Measurements from ENCODE around the gene SDC1. TPM values are rescaled to one million over a fixed set of nuclear protein-coding genes. Genes with fewer than 3 reads are reported as not detected.
"Not testable (repeated sequence)": the region's sequence is repeated elsewhere in the genome, so short reads cannot be mapped to it uniquely, and the experiment has no call there.

Gene SDC1, protein sequence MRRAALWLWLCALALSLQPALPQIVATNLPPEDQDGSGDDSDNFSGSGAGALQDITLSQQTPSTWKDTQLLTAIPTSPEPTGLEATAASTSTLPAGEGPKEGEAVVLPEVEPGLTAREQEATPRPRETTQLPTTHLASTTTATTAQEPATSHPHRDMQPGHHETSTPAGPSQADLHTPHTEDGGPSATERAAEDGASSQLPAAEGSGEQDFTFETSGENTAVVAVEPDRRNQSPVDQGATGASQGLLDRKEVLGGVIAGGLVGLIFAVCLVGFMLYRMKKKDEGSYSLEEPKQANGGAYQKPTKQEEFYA
- 10 to 100 TPM; 28.3 to 34.5 (median 31.0) TPM for polyA plus RNA-seq (ENCODE audit: insufficient read length in 3 of 3)
- long read RNA-seq, donor 1, partial matches to known transcripts = 0 of 6 reads
- long read RNA-seq, donor 1, other reads (novel, unspliced or antisense) = 0 of 6 reads
- long read RNA-seq, donor 2, transcript SDC1-201 (5 exons, 3,147 nt) = major isoform, 6 of 8 reads
- long read RNA-seq, donor 2, partial matches to known transcripts = 0 of 8 reads
- long read RNA-seq, donor 2, other reads (novel, unspliced or antisense) = 0 of 8 reads
- long read RNA-seq, donor 3, partial matches to known transcripts = 0 of 4 reads
- long read RNA-seq, donor 3, other reads (novel, unspliced or antisense) = 0 of 4 reads
- long read RNA-seq, donor 4, transcript SDC1-201 (5 exons, 3,147 nt) = major isoform, 11 of 15 reads
- long read RNA-seq, donor 4, partial matches to known transcripts = 0 of 15 reads
- long read RNA-seq, donor 4, other reads (novel, unspliced or antisense) = 0 of 15 reads
- long read RNA-seq, donor 5, partial matches to known transcripts = 0 of 5 reads
- long read RNA-seq, donor 5, other reads (novel, unspliced or antisense) = 0 of 5 reads
- long read RNA-seq, donor 6, partial matches to known transcripts = 0 of 7 reads
- long read RNA-seq, donor 6, other reads (novel, unspliced or antisense) = 0 of 7 reads
- long read RNA-seq, donor 7, transcript SDC1-202 (6 exons, 3,291 nt) = minor isoform, 5 of 69 reads
- long read RNA-seq, donor 7, transcript SDC1-201 (5 exons, 3,147 nt) = major isoform, 12 of 69 reads
- long read RNA-seq, donor 7, partial matches to known transcripts = 52 of 69 reads
- long read RNA-seq, donor 7, other reads (novel, unspliced or antisense) = 0 of 69 reads
- long read RNA-seq, donor 8, transcript SDC1-201 (5 exons, 3,147 nt) = major isoform, 5 of 25 reads
- long read RNA-seq, donor 8, partial matches to known transcripts = 18 of 25 reads
- long read RNA-seq, donor 8, other reads (novel, unspliced or antisense) = 0 of 25 reads
- long read RNA-seq, donor 9, transcript SDC1-201 (5 exons, 3,147 nt) = major isoform, 6 of 9 reads
- long read RNA-seq, donor 9, partial matches to known transcripts = 0 of 9 reads
- long read RNA-seq, donor 9, other reads (novel, unspliced or antisense) = 0 of 9 reads
- long read RNA-seq, donor 10, transcript SDC1-201 (5 exons, 3,147 nt) = major isoform, 5 of 6 reads
- long read RNA-seq, donor 10, partial matches to known transcripts = 0 of 6 reads
- long read RNA-seq, donor 10, other reads (novel, unspliced or antisense) = 0 of 6 reads
- long read RNA-seq, donor 11, partial matches to known transcripts = 0 of 3 reads
- long read RNA-seq, donor 11, other reads (novel, unspliced or antisense) = 0 of 3 reads
- long read RNA-seq, donor 12, transcript SDC1-201 (5 exons, 3,147 nt) = major isoform, 8 of 11 reads
- long read RNA-seq, donor 12, partial matches to known transcripts = 0 of 11 reads
- long read RNA-seq, donor 12, other reads (novel, unspliced or antisense) = 0 of 11 reads
- long read RNA-seq, donor 13, partial matches to known transcripts = 14 of 16 reads
- long read RNA-seq, donor 13, other reads (novel, unspliced or antisense) = 0 of 16 reads
- long read RNA-seq, donor 14 = 0 reads
- long read RNA-seq, donor 15, transcript SDC1-202 (6 exons, 3,291 nt) = minor isoform, 6 of 20 reads
- long read RNA-seq, donor 15, transcript SDC1-201 (5 exons, 3,147 nt) = major isoform, 9 of 20 reads
- long read RNA-seq, donor 15, partial matches to known transcripts = 5 of 20 reads
- long read RNA-seq, donor 15, other reads (novel, unspliced or antisense) = 0 of 20 reads
- long read RNA-seq, donor 16, partial matches to known transcripts = 0 of 4 reads
- long read RNA-seq, donor 16, other reads (novel, unspliced or antisense) = 0 of 4 reads

DNA sequence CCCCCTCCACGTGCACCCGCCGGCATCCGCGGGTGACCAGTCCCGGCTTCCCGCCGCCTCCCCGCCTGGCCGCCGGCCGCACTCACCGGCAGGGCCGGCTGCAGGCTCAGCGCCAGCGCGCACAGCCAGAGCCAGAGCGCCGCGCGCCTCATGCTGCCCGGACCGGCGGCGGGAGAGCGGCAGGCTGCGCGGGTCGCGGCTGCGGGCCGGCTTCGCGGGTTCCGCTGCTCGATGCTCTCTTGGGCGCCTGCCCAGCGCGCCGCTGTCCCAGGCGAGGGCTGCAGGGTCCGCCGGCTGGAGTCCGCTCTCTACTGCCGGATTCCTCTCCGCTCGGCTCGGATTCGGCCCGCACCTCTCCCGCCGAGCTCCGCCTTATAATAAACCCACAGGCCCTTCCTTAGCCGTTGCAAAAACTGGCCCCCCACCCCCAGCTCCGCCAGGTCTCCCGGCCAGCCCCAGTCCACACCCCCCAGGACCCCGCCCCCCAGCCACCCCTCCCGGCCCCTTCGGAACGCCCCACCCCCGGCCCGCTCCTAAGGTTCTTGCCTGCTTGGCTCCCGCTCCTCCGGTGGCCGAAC is at the start of gene SDC1:
Gene SDC1, minus strand, starts transcription at position 415 of the 578 bp plus-strand sequence. Its CDS starts 263 bp downstream, at position 152.
- peak; percentile 56 for DNase-seq

- DNase-seq = no peak
Observed at GRCh38 chr2:20273042-20273441, 48.1 kb upstream of the SDC1 start.

DNA sequence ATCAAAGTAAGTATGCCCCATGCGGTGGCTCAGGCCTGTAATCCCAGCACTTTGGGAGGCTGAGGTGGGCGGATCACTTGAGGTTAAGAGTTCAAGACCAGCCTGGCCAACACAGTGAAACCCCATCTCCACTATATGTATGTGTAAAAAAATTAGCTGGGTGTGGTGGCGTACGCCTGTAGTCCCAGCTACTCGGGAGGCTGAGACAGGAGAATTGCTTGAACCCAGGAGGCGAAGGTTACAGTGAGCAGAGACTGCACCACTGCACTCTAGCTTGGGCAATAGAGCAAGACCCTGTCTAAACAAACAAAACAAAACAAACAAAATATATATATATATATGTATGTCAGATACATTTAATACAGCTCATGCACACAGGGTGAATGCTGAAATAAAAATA is 43.4 kb upstream of the SDC1 start:
- not testable (repeated sequence) for DNase-seq

DNA sequence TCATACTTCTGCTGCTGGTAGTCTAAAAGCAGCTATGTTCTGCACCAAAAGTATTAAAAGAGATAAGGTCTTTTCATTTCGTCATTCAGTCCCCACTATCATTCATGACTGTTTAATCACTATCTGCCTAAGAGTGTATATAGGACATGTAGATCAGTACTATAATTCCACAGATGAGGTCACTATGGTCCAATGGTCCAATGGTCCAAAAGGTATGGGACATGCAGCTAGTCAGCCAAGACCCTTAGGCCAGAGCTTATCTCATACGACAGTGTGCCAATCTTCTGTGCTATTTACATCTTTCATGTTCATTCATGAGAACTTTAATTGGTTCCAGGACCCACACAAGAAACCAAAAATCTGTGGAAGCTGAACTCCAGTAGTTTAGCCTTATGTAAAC is 42.6 kb upstream of the SDC1 start:
- DNase-seq = no peak

DNA sequence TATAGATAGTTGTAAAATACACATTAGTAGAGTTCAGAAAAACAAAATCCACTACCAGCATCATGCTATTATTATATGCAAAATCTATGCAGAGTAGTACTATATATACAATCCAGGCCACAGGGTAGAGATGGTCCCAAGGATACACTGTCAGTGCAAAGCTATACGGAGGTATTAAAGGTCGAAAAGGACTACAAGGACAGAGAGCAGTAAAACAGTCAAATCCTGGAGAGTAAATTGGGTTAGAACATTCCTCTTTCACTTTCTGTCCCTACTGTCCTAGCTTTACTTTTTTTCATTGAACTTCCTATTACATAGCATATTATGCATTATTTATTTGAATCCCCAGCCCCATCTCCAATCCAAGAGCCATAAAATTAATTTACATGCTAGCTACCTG is 39.7 kb upstream of the SDC1 start:
- no peak for DNase-seq

DNA sequence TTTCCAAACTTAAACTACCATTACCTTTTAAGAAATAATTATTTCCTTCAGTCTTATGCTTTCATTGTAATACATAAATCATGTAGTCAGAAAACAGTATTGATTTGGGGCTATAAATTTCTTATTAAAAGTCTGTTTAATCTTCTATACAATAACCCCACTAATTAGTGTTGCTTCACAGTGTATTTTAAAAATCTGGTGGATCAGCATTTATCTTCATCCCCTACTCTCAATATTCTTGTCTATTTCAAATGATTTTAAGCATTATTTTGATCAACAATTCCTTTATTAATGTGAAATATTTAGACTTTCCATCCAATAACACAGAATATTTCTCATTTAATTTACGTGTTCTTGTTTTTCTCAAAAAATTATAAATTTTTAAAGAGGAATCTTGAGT is 32.5 kb upstream of the SDC1 start:
- DNase-seq = no peak

GRCh38 chr2:20254731-20255130 is 29.8 kb upstream of the SDC1 start:
- no peak for DNase-seq

- DNase-seq = no peak
Observed at GRCh38 chr2:20250436-20250835, 25.5 kb upstream of the SDC1 start.

DNA sequence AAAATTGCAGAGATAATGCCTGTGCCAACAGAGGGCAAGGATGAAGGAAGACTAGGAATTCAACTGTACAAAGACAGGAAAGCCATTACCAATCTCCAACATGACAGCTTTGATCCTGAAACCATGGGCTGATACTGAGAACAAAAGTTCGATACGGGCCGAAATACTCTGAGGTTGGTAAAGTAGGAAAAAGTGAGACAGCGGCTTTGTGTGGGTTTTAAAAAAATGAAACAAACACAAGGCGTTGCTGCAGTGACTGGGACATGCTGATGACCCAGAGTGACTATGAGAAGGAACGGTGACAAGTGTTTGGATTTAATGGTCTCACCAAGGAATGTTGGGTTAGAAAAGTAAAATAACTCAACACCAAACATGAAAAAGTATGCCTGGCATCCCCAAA is 24.2 kb upstream of the SDC1 start:
- DNase-seq = no peak

- no peak for DNase-seq
Observed at GRCh38 chr2:20247084-20247483, 22.2 kb upstream of the SDC1 start.

DNA sequence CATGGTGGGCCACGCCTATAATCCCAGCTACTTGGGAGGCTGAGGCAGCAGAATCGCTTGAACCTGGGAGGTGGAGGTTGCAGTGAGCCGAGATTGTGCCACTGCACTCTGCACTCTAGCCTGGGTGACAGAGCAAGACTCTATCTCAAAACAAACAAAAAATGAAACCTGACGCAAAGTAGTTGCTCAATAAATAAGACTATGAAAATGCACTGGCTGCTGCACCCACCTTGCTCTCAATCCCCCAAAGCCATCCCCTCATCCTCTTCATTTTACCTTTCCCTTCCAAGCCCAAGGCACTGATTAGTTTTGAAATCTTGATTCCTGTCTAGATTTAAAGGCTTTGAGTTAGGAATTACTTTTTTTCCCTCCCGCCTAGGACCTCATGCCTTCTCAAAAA is 18.7 kb upstream of the SDC1 start:
- DNase-seq = not testable (repeated sequence)

DNA sequence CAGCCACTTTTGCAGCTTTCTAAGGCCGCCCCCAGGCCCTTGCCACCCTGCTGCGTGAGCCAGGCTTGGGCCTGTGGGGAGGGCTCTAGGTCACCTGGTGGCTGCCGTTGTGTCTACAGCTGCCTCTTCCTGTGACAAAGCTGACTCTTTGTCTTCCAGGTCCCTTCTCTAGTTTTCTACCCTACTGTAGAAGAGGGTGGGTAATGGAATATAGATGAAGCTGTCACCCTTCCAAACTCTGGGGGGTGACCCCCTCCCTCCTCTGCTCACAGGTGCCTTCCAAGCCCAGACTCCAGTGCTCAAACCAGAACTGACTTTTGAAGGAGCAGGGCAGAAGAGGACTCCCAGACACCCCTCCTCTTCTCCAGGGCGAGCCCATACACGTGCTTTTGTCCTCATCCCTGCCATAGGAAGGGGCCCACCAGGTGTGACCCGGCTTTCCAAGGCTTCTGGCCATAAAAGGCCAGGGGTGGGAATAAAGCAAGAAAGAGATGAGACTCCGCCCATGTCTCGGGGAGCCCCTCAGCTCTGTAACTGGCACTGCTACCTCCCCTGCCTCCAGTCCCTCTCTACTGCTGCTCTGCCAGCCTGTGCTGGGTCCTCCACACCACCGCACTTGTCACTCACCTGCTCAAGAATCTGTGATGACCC is 17.9 kb upstream of the SDC1 start:
- no peak for DNase-seq

DNA sequence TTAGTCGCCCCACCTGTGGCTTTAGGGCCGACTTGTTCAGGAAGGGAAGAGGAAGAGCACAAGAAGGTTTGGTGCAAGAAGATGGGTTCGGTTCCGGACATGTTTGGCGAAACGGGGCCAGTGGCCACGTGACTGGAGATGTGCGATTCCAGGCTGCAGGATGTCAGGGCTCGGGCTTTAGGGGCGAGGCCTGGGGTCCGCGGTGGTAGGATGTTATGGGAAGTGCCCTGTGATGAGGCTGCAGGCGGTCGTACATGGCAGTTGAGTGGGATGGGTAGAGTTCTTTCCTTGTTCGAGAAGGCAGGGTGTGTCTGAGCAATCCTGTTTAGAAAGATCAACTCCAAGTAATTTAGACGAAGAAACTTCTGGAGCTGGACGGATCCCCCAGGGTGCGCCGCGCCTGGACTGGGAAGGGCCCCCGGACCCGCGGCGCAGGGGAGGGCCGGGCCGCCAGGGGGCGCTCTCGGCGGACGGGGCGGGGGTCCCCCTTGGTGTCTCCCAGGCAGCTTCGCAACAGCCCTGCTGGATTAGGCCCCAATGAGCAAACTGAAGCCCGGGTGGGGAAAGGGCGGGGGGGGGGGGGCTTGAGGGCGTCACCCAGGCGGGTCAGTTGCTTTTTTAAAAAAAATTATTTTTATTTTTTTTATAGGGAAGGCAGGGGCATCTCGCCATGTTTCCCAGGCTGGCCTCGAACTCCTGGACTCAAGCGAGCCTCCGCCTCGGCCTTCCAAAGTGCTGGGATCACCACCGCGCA is 17.2 kb upstream of the SDC1 start:
- DNase-seq = no peak

DNA sequence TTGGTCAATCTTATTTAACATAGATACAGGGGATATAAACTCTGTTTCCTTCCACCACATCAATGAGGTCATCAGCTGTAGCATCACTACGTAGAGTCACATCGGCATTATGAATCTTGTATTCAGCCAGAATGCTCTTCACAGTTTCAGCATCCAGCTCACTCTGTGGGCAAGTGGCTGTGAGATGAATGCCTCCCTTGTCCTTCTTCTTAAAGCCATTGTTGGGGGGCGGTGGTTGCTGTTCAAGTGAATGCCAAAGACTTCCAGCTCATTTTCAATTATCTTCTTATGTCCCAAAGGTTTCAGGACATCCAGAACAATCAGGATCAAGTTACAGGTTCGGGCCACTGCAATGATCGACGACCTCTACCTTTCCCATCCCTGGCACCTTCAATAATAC is 15.4 kb upstream of the SDC1 start:
- DNase-seq = not testable (repeated sequence)

- no peak for DNase-seq
Observed at GRCh38 chr2:20236496-20236895, 11.6 kb upstream of the SDC1 start.

GRCh38 chr2:20235655-20236305 is 10.8 kb upstream of the SDC1 start:
- DNase-seq = no peak

DNA sequence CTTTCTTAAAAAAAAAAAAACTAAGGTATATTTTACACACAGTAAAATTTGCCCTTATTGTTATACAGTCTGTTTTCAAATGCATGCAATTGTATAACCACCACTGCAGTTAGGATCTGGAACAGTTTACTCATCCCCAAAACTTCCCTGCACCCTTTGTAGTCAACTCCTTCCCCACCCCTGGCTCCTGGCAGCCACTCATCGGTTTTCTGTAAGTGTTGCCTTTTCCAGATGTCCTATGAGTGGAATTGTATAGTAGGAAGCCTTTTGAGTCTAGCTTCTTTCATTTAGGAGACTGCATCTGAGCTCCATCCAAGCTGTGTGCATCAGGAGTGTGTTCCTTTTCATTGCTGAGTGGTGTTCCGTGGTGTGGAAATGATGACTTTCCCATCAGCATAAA is 9.7 kb upstream of the SDC1 start:
- DNase-seq = not testable (repeated sequence)

GRCh38 chr2:20232837-20233207 is 7.9 kb upstream of the SDC1 start:
- no peak for DNase-seq
